ENCODE measurements around the gene BTAF1.

- TF ChIP-seq, protein P1, sequence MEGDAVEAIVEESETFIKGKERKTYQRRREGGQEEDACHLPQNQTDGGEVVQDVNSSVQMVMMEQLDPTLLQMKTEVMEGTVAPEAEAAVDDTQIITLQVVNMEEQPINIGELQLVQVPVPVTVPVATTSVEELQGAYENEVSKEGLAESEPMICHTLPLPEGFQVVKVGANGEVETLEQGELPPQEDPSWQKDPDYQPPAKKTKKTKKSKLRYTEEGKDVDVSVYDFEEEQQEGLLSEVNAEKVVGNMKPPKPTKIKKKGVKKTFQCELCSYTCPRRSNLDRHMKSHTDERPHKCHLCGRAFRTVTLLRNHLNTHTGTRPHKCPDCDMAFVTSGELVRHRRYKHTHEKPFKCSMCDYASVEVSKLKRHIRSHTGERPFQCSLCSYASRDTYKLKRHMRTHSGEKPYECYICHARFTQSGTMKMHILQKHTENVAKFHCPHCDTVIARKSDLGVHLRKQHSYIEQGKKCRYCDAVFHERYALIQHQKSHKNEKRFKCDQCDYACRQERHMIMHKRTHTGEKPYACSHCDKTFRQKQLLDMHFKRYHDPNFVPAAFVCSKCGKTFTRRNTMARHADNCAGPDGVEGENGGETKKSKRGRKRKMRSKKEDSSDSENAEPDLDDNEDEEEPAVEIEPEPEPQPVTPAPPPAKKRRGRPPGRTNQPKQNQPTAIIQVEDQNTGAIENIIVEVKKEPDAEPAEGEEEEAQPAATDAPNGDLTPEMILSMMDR (IDR thresholded peaks at IDR 0.05), result no peak
- no peak for TF ChIP-seq POLR2A (IDR thresholded peaks at IDR 0.05)
These were observed 9.2 kb downstream of the BTAF1 start for GRCh38 chr10:91932737-91933136.
